ENCODE data around the gene AGAP1. TPM values are rescaled to one million over a fixed set of nuclear protein-coding genes. Genes with fewer than 3 reads are reported as not detected.

Gene AGAP1
- total RNA-seq, 3 donors from 2014 or later = 1.9 to 2.6 (median 2.1) TPM

DNA sequence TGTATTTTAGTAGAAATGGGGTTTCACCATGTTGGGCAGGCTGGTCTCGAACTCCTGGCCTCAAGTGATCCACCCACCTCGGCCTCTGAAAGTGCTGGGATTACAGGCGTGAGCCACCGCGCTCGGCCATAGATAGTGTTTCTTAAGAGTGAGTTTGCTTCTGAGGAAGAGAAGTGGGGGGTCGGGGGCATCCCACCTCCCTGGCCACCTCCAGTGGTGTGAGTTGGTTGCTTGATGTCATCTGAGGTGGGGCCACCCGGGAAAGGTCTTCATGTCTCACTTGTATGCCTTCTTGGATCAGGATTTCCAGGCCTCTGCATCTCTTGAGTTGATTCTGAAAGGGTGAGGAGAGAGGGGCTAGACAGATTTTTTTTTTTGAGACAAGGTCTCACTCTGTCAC is 57.1 kb downstream of the AGAP1 start:
- ATAC-seq = no peak
- H3K36me3 Mint-ChIP-seq (ENCODE audit: insufficient read depth) = no peaks in the 10 kb centered on the region
- H3K9me3 Mint-ChIP-seq = no peaks in the 10 kb centered on the region
- no peaks in the 10 kb centered on the region for H3K4me1 Mint-ChIP-seq (ENCODE audit: low read depth)
- DNase-seq = no peak
- H3K4me3 Mint-ChIP-seq = no peak overlapping the region
- H3K27me3 Mint-ChIP-seq (ENCODE audit: low read depth) = peaks cover 29% of the 10 kb centered on the region

DNA sequence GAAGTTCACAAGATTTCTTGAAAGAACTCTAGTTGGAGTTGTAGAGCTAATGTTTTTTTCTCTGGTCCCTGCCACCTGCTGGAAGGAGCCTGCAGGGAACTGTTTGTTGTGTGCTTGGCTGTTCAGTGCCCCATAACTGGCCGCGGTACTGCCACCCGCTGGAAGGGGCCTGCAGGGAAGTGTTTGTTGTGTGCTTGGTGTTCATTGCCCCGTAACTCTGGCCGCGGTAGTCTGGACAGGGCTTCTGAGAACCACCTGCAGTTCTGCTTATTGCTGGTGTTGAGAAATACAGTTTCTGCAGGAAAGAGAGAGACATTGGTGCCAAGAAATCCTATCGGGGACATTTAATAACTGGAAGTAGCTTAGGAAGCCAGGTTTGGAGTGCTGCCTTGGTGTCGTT is 58.1 kb downstream of the AGAP1 start:
- Mint-ChIP-seq H3K27me3 (ENCODE audit: low read depth) (peaks cover 28% of the 10 kb centered on the region), H3K9me3 (no peaks in the 10 kb centered on the region), H3K36me3 (ENCODE audit: insufficient read depth) (no peaks in the 10 kb centered on the region), H3K4me3 (no peak overlapping the region), H3K4me1 (ENCODE audit: low read depth) (no peaks in the 10 kb centered on the region)
- DNase-seq (no peak), ATAC-seq (no peak)

DNA sequence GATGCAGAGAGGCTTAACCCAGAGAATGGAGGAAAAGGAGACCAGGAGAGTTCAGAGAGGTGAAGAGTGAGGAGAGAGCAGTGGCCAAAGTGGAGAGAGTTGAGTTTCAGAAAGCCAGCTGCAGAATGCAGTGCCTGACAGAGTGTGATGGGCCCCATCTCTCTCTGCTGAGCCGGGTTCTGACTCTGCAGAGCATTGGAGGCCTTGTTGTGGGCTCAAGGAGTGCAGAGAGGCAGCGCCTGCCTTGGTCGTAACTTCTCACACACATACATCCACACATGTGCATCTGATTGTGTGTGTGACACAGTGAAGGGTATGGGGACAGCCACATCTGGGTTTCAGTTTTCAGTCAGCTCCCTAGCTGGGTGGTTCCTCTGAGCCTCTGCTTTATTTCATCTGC is 58.8 kb downstream of the AGAP1 start:
- ATAC-seq (no peak), DNase-seq (no peak)
- Mint-ChIP-seq H3K9me3 (no peaks in the 10 kb centered on the region), H3K27me3 (ENCODE audit: low read depth) (peaks cover 28% of the 10 kb centered on the region), H3K36me3 (ENCODE audit: insufficient read depth) (no peaks in the 10 kb centered on the region), H3K4me1 (ENCODE audit: low read depth) (no peaks in the 10 kb centered on the region), H3K4me3 (no peak overlapping the region)

DNA sequence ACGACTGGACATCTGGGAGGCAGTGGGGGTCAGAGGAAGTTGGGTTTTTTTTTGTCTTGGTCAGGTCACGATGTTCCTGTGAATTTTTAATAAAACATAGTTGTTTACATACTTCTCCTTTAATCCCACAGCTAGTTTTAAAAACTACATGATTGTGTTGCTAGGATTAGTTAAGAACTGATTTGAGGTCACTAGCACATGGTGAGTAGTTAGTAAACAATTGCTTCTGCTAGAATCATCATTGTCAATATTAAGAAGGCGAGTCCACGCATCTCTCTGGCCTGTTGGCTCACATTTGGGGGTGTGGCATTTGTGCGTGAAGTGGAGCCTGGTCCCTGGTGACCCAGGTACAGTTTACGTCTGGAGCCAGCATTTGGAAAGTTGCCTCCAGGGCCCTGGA is 59.4 kb downstream of the AGAP1 start:
- Mint-ChIP-seq H3K9me3 (no peaks in the 10 kb centered on the region), H3K27me3 (ENCODE audit: low read depth) (peaks cover 28% of the 10 kb centered on the region)

DNA sequence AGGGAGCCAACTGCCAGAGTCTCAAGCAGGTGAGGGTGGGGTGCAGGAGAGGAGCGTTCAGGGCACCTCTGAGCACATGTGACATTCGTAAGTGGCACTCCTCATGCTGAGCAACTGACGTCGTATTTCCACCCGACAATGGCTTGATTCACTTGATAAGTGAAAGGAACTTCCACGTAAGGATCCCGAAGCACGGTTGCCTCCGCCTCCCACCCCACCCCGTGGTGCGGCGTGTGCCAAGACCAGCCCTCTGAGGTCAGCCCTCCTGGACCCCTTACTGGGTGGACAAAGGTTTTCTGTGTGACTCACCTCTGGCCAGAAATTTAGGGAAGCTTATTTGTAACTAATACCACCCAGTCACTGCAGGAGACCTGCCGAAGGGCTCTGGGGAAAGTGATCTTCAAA is 59.9 kb downstream of the AGAP1 start:
- no peaks in the 10 kb centered on the region for H3K36me3 Mint-ChIP-seq (ENCODE audit: insufficient read depth)
- H3K4me3 Mint-ChIP-seq = no peak overlapping the region
- no peak for DNase-seq
- no peaks in the 10 kb centered on the region for H3K4me1 Mint-ChIP-seq (ENCODE audit: low read depth)
- H3K27me3 Mint-ChIP-seq (ENCODE audit: low read depth) = peaks cover 28% of the 10 kb centered on the region
- no peaks in the 10 kb centered on the region for H3K9me3 Mint-ChIP-seq
- no peak for ATAC-seq

More for the DNA sequence above, 59.4 kb downstream of the AGAP1 start:
- ATAC-seq = no peak
- Mint-ChIP-seq H3K4me3 (no peak overlapping the region), H3K36me3 (ENCODE audit: insufficient read depth) (no peaks in the 10 kb centered on the region), H3K4me1 (ENCODE audit: low read depth) (no peaks in the 10 kb centered on the region)
- DNase-seq = no peak

DNA sequence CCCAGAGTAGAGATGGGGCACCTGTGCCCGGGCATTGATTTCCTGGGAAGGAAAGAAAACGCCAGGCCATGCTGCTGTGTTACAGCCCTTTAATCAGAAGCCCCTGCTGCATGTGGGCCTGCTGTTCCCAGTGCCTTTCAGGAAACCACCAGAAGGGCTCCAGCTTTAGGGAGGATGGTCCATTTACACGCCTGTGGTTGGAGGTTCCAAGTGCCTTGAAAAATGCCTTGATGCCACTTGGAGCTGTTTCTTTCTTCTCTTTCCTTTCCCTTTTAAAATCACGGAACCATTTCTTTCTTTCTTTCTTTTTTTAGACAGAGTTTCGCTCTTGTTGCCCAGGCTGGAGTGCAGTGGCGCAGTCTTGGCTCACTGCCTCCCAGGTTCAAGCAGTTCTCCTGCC is 60.5 kb downstream of the AGAP1 start:
- Mint-ChIP-seq H3K9me3 (no peaks in the 10 kb centered on the region), H3K27me3 (ENCODE audit: low read depth) (peaks cover 28% of the 10 kb centered on the region), H3K4me1 (ENCODE audit: low read depth) (no peaks in the 10 kb centered on the region), H3K4me3 (no peak overlapping the region), H3K36me3 (ENCODE audit: insufficient read depth) (no peaks in the 10 kb centered on the region)
- ATAC-seq (no peak), DNase-seq (no peak)

DNA sequence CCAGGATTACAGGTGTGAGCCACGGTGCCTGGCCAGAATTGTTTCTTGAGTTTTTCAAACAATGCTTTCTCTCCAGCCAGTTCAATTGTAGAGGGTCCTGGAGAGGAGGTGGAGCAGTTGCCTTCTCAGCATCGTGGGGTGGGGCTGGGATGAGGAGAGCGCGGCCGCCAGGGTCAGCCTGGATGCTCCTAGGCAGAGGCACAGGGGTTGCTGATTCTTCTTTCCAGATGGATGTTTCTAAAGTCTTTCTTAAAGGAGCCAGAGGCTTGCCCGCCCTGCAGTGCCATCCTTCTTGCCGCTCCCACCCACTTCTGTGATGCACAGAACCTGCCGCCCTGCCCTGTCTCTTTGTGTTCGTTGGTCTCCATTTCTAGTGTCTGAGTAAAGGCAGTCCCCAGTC is 61.1 kb downstream of the AGAP1 start:
- Mint-ChIP-seq H3K4me1 (ENCODE audit: low read depth) (no peaks in the 10 kb centered on the region), H3K4me3 (no peak overlapping the region)
- DNase-seq = no peak

DNA sequence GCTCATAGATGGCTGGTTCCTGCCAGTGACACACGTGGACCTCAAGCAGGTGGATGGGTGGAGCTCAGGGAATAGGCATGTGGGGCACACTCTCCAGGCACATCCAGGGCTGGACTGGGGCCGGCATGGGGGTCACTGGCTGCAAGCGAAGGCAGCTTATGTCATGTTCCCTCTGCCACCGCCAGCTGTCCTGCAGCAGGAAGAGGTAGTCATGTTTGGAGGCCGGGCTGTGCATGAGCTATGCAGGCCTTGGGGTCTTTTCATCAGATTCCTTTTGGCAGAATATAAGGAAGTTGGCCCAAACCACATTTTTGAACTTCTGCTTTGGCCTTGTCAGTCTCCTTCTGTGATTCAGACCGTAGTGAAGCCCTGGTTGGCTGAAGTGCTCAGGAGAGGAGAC is 61.5 kb downstream of the AGAP1 start:
- Mint-ChIP-seq H3K4me1 (ENCODE audit: low read depth) (no peaks in the 10 kb centered on the region), H3K9me3 (no peaks in the 10 kb centered on the region), H3K27me3 (ENCODE audit: low read depth) (peaks cover 26% of the 10 kb centered on the region), H3K36me3 (ENCODE audit: insufficient read depth) (no peaks in the 10 kb centered on the region), H3K4me3 (no peak overlapping the region)
- ATAC-seq (no peak), DNase-seq (no peak)

More for the DNA sequence above, 61.1 kb downstream of the AGAP1 start:
- no peak for ATAC-seq
- no peaks in the 10 kb centered on the region for H3K36me3 Mint-ChIP-seq (ENCODE audit: insufficient read depth)
- H3K27me3 Mint-ChIP-seq (ENCODE audit: low read depth) = peaks cover 24% of the 10 kb centered on the region
- no peaks in the 10 kb centered on the region for H3K9me3 Mint-ChIP-seq

DNA sequence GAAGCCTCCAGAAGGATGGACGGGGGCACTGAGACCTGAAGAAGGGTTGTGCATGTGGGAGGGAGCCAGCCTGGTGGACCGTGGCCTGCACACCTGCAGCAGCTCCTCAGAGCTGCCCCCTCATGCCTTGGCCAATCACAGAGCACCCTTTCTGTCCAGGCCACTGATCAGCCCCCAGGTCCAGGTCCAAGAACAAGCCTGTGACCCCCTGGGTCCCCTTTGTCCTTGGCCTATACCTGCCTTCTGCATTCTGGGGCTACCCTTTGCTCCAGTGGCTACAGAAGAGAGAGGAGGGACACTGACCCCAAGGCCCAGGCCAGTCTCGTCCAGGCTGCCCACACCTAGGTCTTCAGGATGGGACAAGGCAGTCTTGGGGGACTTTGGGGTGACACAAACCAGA is 62.2 kb downstream of the AGAP1 start:
- Mint-ChIP-seq H3K9me3 (no peaks in the 10 kb centered on the region), H3K4me3 (no peak overlapping the region)
- no peak for ATAC-seq

DNA sequence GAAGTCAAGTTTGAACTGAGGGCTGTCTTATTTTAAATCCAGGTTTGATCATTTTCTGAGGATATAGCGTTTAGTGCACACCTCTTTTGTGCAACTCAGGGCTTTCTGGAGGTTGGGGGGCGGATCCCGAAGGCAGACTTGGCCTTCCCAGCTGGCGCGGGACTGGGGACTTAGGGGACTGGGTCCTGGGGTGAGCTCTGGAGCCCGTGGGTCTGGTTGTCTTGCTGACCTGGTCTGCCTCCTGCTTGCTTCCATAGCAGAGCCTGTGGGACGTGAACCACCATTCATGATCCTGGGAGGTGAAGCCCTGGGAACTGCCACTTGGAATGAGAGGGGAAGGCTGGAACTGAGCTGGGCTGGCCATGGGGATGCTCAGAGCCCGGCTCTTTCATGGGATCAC is 63.1 kb downstream of the AGAP1 start:
- Mint-ChIP-seq H3K4me1 (ENCODE audit: low read depth) (no peaks in the 10 kb centered on the region), H3K4me3 (no peak overlapping the region), H3K27me3 (ENCODE audit: low read depth) (peaks cover 23% of the 10 kb centered on the region), H3K9me3 (no peaks in the 10 kb centered on the region), H3K36me3 (ENCODE audit: insufficient read depth) (no peaks in the 10 kb centered on the region)
- no peak for DNase-seq
- ATAC-seq = no peak

More for the DNA sequence above, 62.2 kb downstream of the AGAP1 start:
- H3K4me1 Mint-ChIP-seq (ENCODE audit: low read depth) = no peaks in the 10 kb centered on the region
- H3K36me3 Mint-ChIP-seq (ENCODE audit: insufficient read depth) = no peaks in the 10 kb centered on the region
- no peak for DNase-seq
- peaks cover 27% of the 10 kb centered on the region for H3K27me3 Mint-ChIP-seq (ENCODE audit: low read depth)

DNA sequence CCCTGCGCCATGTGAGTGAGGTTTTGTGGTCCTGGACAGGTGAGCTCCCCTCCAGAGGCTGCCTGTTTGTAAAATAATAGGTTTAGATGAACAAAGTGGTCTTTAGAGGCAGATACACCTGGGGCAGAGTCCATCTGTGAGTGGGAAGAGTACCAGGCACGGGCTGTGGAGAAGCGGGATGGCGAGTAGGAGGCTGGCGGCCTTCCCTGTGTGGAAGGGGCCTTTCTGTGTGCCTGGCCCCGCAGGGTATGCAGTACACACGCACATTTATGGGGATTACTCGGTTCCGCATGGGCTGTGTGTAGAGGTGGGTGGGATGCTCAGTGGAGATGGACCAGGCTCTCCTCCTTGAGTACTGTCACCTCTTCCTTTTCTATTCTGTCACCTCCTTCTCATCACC is 64.1 kb downstream of the AGAP1 start:
- DNase-seq (no peak), ATAC-seq (no peak)
- H3K27me3 Mint-ChIP-seq (ENCODE audit: low read depth) = peaks cover 23% of the 10 kb centered on the region
- no peaks in the 10 kb centered on the region for H3K9me3 Mint-ChIP-seq
- H3K36me3 Mint-ChIP-seq (ENCODE audit: insufficient read depth) = no peaks in the 10 kb centered on the region
- H3K4me3 Mint-ChIP-seq = no peak overlapping the region
- H3K4me1 Mint-ChIP-seq (ENCODE audit: low read depth) = no peaks in the 10 kb centered on the region

DNA sequence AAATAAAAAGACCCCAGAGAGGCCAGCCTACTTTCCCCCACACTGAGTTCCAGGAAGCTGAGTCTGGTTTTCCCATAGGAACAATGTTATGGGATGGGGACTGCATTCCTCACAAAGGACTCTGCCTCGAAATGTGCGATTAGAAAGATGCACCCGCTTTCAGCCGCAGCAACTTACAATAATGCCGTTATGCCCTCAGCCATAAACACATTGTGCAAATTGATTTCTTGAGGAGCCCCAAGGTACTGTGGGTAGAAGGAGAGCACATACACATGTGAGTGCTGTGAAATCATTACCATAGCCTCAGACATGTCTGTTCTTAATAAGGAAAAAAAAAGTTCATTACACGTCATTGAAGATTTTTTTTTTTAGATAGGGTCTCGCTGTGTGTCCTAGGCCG is 64.7 kb downstream of the AGAP1 start:
- Mint-ChIP-seq H3K4me3 (no peak overlapping the region), H3K4me1 (ENCODE audit: low read depth) (peaks cover 2% of the 10 kb centered on the region), H3K27me3 (ENCODE audit: low read depth) (peaks cover 25% of the 10 kb centered on the region), H3K36me3 (ENCODE audit: insufficient read depth) (no peaks in the 10 kb centered on the region), H3K9me3 (no peaks in the 10 kb centered on the region)
- no peak for ATAC-seq
- no peak for DNase-seq

DNA sequence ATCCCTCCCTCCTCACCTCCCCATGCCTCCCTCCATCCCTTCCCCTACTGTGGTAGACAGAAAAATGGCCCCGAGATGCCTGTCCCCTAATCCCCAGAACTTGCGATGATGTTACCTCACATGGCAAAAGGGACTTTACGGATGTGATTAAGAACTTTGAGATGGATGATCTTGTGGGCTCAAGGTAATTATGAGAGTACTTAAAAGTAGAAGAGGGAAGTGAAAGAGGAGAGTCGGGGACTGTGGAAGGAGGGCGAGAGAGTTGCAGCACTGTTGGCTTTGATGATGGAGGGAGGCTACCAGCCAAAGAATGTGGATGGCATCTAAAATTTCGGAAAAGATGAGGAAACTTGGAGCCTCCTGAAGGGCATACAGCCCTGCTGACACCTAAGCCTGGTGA is 66.5 kb downstream of the AGAP1 start:
- ATAC-seq = no peak
- no peaks in the 10 kb centered on the region for H3K36me3 Mint-ChIP-seq (ENCODE audit: insufficient read depth)
- no peak for DNase-seq
- H3K9me3 Mint-ChIP-seq = no peaks in the 10 kb centered on the region
- no peak overlapping the region for H3K4me3 Mint-ChIP-seq
- peaks cover 2% of the 10 kb centered on the region for H3K4me1 Mint-ChIP-seq (ENCODE audit: low read depth)
- peaks cover 18% of the 10 kb centered on the region for H3K27me3 Mint-ChIP-seq (ENCODE audit: low read depth)

DNA sequence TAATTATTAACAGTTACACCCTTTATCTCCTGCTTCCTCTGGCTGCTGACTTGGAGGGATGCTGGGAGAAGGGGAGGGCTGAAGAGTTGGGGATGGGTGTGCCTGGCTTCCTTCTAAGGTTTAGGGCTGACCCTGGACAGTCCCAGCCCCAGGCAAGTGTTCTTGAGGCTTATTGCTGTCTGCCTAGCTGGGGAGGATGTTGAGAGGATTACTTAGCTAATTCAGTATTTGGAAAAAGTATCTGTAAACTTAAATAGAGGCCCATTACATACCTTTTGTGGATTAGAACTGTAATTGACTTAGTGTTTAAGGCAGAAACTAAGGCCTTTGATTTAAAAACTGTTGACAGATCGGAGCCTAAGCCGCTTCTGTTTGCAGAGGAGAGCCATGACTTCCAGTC is 67.6 kb downstream of the AGAP1 start:
- peaks cover 2% of the 10 kb centered on the region for H3K4me1 Mint-ChIP-seq (ENCODE audit: low read depth)
- ATAC-seq (no peak), DNase-seq (no peak)
- H3K9me3 Mint-ChIP-seq = no peaks in the 10 kb centered on the region
- H3K36me3 Mint-ChIP-seq (ENCODE audit: insufficient read depth) = no peaks in the 10 kb centered on the region
- no peak overlapping the region for H3K4me3 Mint-ChIP-seq
- peaks cover 18% of the 10 kb centered on the region for H3K27me3 Mint-ChIP-seq (ENCODE audit: low read depth)

DNA sequence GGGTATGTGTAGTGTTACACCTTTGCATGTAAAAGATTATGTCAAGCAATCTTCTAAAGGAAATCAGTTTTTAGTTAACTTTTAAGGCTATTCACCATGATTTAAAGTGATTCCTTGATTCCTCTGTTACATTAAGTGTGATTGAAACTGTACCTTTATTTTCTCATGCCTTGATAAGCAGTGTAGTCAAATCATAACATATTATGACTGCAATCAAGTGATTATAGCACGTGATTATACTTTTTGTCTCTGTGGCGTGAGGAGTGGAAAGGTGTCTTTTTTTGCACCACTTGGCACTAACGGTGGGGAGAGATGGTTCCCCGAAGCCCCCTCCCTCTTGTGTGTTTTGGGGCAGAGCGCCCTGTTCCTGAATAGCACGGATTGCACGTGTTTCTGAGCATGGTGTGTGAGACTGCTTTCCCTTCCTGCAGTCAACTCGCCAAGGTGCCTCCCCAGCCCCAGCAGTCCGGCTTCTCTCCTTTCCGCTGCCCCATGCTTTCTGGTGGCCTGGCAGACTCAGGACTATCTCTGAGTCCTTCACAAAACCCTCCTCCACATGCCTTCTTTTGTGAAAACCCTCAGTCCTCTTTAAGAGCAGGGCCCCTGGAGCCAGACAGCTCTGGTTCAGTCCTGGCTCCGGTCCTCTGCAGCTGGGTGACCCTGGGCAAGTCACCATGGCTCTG is 68.4 kb downstream of the AGAP1 start:
- DNase-seq (no peak), ATAC-seq (no peak)
- Mint-ChIP-seq H3K27me3 (ENCODE audit: low read depth) (peaks cover 23% of the 10 kb centered on the region), H3K4me3 (no peak overlapping the region), H3K4me1 (ENCODE audit: low read depth) (peaks cover 2% of the 10 kb centered on the region), H3K9me3 (no peaks in the 10 kb centered on the region), H3K36me3 (ENCODE audit: insufficient read depth) (no peaks in the 10 kb centered on the region)
